Tibial nerve (tissue), 4 donors: ENCODE measurements around the gene UGT1A5.

ENCODE experiments used
- EP300 ChIP-seq, 2 donors: sonication (generic); formaldehyde crosslinking; IDR thresholded peaks; one replicate each; pipeline ENCODE4 v1.6.1; 2017; ENCODE audit warnings: antibody characterized with exemption in 2 of 2, mild to moderate bottlenecking in 1 of 2
- TF ChIP-seq, protein P1 (sequence below), 5 experiments: fragments of 200-600 bp in 3 of 5; fragments of 450-650 bp in 2 of 5; sonication (generic) in 3 of 5; IDR thresholded peaks; one replicate each; pipeline ENCODE4 v1.5.1; 2016 to 2019; ENCODE audit warnings: antibody characterized with exemption in 5 of 5, mild to moderate bottlenecking in 3 of 5, moderate library complexity in 2 of 5

DNA sequence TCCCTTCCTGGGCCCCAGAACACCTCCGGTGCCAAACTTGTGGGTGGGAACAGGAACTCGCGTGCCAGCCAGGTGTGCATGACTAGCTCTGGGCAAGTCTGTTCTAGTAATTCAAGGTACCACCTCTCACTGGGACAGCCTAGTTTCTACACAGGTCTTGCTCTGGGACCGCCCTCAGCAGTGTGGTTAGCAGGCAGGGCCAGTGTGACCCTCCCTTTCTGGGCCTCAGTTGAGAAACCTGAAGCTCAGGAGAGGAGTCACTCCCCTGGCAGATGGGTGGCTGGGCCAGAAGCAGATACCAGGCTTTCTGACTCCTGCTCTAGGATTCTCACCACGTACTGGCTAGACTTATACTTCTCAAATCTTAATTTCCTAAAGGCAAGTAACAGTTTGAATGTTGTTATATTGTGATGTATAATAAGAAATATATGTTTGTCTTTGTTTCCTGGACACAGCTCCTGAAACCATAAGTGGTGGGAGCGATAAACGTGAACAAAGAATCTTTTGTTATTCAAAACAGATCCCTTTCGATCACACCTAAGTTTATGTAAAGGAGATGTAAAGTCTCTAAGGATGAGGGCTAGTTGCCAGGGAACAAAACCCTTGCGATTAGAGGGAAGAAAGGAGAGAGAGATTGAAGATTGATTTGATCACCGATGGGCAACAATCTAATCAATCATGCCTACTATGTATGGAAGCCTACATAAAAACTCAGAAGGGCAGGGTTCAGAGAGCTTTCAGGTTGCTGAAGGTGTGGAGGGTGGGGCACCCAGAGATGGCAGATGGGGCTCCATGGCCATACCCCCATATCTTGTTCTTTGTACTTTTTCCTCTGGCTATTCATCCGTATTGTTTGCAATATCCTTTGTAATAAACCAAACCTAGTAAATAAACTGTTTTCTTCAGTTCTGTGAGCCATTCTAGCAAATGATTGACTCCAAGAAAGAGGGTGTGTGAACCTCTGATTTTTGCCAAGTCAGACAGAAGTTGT is 21.0 kb upstream of the UGT1A5 start:
- TF ChIP-seq, protein P1, sequence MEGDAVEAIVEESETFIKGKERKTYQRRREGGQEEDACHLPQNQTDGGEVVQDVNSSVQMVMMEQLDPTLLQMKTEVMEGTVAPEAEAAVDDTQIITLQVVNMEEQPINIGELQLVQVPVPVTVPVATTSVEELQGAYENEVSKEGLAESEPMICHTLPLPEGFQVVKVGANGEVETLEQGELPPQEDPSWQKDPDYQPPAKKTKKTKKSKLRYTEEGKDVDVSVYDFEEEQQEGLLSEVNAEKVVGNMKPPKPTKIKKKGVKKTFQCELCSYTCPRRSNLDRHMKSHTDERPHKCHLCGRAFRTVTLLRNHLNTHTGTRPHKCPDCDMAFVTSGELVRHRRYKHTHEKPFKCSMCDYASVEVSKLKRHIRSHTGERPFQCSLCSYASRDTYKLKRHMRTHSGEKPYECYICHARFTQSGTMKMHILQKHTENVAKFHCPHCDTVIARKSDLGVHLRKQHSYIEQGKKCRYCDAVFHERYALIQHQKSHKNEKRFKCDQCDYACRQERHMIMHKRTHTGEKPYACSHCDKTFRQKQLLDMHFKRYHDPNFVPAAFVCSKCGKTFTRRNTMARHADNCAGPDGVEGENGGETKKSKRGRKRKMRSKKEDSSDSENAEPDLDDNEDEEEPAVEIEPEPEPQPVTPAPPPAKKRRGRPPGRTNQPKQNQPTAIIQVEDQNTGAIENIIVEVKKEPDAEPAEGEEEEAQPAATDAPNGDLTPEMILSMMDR (IDR thresholded peaks at IDR 0.05), result no peak
- no peak for TF ChIP-seq EP300 (IDR thresholded peaks at IDR 0.05)
